Tibial nerve (tissue), 4 donors: ENCODE measurements around the gene DNALI1. TPM values are rescaled to one million over a fixed set of nuclear protein-coding genes. Genes with fewer than 3 reads are reported as not detected.
"Not testable (repeated sequence)": the region's sequence is repeated elsewhere in the genome, so short reads cannot be mapped to it uniquely, and the experiment has no call there.

Experiments
- DNase-seq, 2 donors: peaks; one replicate each; pipeline ENCODE4 v3.0.0-alpha.2; 2019; ENCODE audit warnings: low spot score in 2 of 2
- H3K27ac ChIP-seq, 4 donors: fragments of 200-600 bp; sonication (generic) in 3 of 4; one replicate each; pipeline ENCODE4 v1.5.1; 2017 to 2019; ENCODE audit warnings: mild to moderate bottlenecking in 1 of 4
- H3K27me3 ChIP-seq, 2 donors: fragments of 200-600 bp; sonication (generic) in 1 of 2; one replicate each; pipeline versions ENCODE4 v1.5.1 to v1.6.0; 2017 to 2019
- H3K36me3 ChIP-seq, 3 donors: fragments of 200-600 bp; sonication (generic); one replicate each; pipeline ENCODE4 v1.5.1; 2018 to 2019
- H3K4me1 ChIP-seq, 4 donors: fragments of 200-600 bp; sonication (generic) in 3 of 4; one replicate each; pipeline ENCODE4 v1.5.1; 2017 to 2019
- H3K4me3 ChIP-seq, 4 donors: fragments of 200-600 bp; sonication (generic) in 3 of 4; one replicate each; pipeline ENCODE4 v1.5.1; 2017 to 2019; ENCODE audit warnings: mild to moderate bottlenecking in 1 of 4, moderate library complexity in 1 of 4
- H3K9me3 ChIP-seq, 4 donors: fragments of 200-600 bp; sonication (generic) in 3 of 4; one replicate each; pipeline ENCODE4 v1.5.1; 2017 to 2019
- EP300 ChIP-seq, 2 donors: sonication (generic); formaldehyde crosslinking; IDR thresholded peaks; one replicate each; pipeline ENCODE4 v1.6.1; 2017; ENCODE audit warnings: antibody characterized with exemption in 2 of 2, mild to moderate bottlenecking in 1 of 2
- POLR2A ChIP-seq, 2 donors: fragments of 450-650 bp; IDR thresholded peaks; one replicate each; pipeline ENCODE4 v1.6.1; 2017; ENCODE audit warnings: antibody characterized with exemption in 2 of 2, mild to moderate bottlenecking in 2 of 2, moderate library complexity in 2 of 2
- WGBS, 2 donors: methylation state at CpG; one replicate each; pipeline ENCODE4 v1.1.5; 2018; 5-methylcytosine and 5-hydroxymethylcytosine counted together
- total RNA-seq, 4 donors: library from RNA; depleted of rRNA; stranded (reverse); fragments of >200 nt; gene quantifications; one replicate each; pipeline ENCODE4 v1.1.0, GENCODE V29; 2016
- TF ChIP-seq, protein P1 (sequence below), 5 experiments: fragments of 200-600 bp in 3 of 5; fragments of 450-650 bp in 2 of 5; sonication (generic) in 3 of 5; IDR thresholded peaks; one replicate each; pipeline ENCODE4 v1.5.1; 2016 to 2019; ENCODE audit warnings: antibody characterized with exemption in 5 of 5, mild to moderate bottlenecking in 3 of 5, moderate library complexity in 2 of 5

DNALI1 gene
- total RNA-seq, 4 donors from 2014 or later = 6.3 to 10.3 (median 9.5) TPM

DNA sequence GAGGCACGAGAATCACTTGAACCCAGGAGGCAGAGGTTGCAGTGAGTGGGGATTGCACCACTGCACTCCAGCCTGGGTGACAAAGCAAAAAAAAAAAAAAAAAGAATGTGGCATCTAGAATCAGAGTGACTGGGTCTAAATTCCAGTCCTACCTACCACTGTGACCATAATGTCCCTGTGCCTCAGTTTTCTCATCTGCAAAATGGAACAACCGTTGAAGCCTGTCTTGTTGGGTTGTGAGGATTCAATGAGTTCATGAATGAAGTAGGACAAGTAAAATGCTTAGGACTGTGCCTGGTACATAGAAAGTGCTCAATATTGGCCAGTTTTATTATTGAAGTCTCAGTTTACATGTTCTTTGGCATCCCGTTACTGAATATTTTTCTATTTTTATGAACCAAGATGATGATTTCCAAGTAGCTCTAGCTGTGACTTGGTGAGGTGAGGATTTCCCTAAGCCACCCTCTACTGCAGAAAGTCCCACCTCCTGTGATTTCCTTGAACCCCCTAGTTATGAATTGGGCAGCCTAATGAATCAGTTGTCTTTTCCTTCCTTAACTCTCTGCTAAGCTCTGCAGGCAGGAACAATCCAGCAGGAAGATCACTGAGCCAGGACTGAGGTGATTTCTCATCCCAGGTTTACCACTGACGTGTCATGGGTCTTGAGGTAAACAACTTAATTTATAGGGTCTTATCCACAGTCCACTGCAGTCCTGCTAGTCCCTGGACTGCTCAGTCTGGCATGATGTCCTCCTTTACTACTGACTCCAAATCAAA lies 23.2 kb upstream of the DNALI1 start:
- no peaks in the 10 kb centered on the region for H3K27me3 ChIP-seq
- no peak for DNase-seq
- no peaks in the 10 kb centered on the region for H3K9me3 ChIP-seq
- H3K4me1 ChIP-seq = peaks cover 0 to 12% (median 0%) of the 10 kb centered on the region in 4 donors
- WGBS, 2 donors = 94 to 96% methylated on average over 4 of the region's 4 CpGs
- no peak overlapping the region for H3K4me3 ChIP-seq
- H3K36me3 ChIP-seq = peaks cover 0 to 34% (median 9%) of the 10 kb centered on the region in 3 donors
- TF ChIP-seq POLR2A (IDR thresholded peaks at IDR 0.05) = no peak
- TF ChIP-seq EP300 (IDR thresholded peaks at IDR 0.05) = no peak
- TF ChIP-seq, protein P1, sequence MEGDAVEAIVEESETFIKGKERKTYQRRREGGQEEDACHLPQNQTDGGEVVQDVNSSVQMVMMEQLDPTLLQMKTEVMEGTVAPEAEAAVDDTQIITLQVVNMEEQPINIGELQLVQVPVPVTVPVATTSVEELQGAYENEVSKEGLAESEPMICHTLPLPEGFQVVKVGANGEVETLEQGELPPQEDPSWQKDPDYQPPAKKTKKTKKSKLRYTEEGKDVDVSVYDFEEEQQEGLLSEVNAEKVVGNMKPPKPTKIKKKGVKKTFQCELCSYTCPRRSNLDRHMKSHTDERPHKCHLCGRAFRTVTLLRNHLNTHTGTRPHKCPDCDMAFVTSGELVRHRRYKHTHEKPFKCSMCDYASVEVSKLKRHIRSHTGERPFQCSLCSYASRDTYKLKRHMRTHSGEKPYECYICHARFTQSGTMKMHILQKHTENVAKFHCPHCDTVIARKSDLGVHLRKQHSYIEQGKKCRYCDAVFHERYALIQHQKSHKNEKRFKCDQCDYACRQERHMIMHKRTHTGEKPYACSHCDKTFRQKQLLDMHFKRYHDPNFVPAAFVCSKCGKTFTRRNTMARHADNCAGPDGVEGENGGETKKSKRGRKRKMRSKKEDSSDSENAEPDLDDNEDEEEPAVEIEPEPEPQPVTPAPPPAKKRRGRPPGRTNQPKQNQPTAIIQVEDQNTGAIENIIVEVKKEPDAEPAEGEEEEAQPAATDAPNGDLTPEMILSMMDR (IDR thresholded peaks at IDR 0.05) = no peak
- peak overlapping the region in 3 of 4 donors; percentile 23 to 72 (median 68) for H3K27ac ChIP-seq

DNA sequence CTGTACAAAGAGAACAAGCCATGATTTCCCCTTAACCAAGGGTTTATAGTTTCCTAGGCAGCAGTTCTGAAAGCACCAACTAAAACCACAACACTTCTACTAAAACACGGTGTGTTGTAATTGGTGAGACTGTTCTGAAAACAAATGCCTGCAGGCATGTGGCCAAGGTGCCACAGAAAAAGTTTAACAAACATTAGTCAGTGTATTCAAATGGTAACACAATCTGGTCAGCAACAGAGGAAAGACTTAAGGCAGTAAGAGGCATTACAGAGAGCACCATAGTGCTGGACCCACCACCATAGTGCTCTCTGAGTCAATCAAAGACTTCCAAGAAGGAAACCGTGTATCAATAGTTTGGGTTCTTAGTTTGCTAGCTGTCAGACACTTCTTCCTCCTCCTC lies 19.4 kb upstream of the DNALI1 start:
- Histone ChIP-seq H3K36me3 (peaks cover 9 to 72% (median 20%) of the 10 kb centered on the region in 3 donors), H3K4me1 (peaks cover 0 to 12% (median 0%) of the 10 kb centered on the region in 4 donors), H3K27ac (no peak overlapping the region), H3K4me3 (no peak overlapping the region), H3K9me3 (no peaks in the 10 kb centered on the region), H3K27me3 (no peaks in the 10 kb centered on the region)
- TF ChIP-seq, protein P1 (IDR thresholded peaks at IDR 0.05) = no peak
- TF ChIP-seq EP300 (IDR thresholded peaks at IDR 0.05) (no peak), POLR2A (IDR thresholded peaks at IDR 0.05) (no peak)
- WGBS, 2 donors = 90% methylated on average over 2 of the region's 2 CpGs
- DNase-seq = no peak

DNA sequence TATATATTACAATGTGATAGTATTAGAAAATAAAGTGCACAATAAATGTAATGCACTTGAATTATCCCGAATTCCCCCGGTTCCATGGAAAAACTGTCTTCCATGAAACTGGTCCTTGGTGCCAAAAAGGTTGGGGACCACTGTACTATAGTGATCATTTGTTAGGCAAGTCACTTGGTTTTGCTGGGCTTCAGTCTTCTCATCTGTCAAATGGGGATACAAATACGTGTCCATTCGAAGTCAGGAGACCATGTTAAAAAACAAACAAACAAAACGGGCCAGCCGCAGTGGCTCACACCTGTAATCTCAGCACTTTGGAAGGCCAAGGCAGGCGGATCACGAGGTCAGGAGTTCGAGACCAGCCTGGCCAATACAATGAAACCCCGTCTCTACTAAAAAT lies 17.6 kb upstream of the DNALI1 start:
- not testable (repeated sequence) for H3K4me3 ChIP-seq, H3K4me1 ChIP-seq, DNase-seq, H3K9me3 ChIP-seq, H3K27ac ChIP-seq, H3K27me3 ChIP-seq
- WGBS, 2 donors = 94 to 95% methylated on average over 10 of the region's 10 CpGs
- H3K36me3 ChIP-seq = peaks cover 10 to 89% (median 20%) of the 10 kb centered on the region in 3 donors

DNA sequence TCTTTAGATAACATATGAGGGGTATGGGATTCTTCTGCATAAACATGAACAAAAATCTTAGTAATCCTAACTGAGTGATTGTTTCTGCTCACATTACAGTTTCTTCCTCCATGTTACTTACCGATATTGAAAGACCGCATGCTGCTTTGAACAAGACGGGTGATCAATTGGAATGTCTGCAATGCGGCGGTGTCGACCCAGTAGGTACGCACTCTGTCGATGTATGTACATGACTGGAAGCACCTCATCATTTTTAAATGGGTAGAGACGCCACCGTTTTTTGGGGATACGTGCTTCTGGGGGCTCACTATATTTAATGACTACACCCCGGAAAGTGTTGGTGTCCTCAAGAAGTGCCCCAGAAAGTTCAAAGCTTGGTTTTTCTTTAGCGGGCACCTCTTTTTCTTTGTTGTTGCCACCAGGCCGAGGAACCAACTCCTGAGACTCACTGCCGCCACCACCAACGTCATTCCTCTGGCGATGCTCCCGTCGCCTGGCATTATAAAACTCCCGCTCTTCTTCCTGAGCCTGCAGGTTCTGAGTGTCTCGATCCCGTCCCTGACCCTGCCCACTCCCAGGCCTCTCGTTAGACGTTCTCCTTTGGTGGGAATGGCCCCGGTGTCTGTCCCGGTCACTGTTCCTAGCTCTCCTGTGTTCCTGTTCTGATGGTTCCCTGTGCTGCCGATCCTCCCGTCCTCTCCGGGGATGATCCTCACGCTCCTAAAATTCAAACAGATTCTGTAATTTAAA lies 16.5 kb upstream of the DNALI1 start:
- DNase-seq = no peak
- Histone ChIP-seq H3K4me3 (no peak overlapping the region), H3K9me3 (no peaks in the 10 kb centered on the region), H3K27me3 (no peaks in the 10 kb centered on the region), H3K4me1 (no peaks in the 10 kb centered on the region), H3K27ac (no peak overlapping the region), H3K36me3 (peaks cover 10 to 98% (median 20%) of the 10 kb centered on the region in 3 donors)
- TF ChIP-seq EP300 (IDR thresholded peaks at IDR 0.05) (no peak), POLR2A (IDR thresholded peaks at IDR 0.05) (no peak)
- TF ChIP-seq, protein P1 (IDR thresholded peaks at IDR 0.05) = no peak
- WGBS, 2 donors = 94% methylated on average over 30 of the region's 30 CpGs

DNA sequence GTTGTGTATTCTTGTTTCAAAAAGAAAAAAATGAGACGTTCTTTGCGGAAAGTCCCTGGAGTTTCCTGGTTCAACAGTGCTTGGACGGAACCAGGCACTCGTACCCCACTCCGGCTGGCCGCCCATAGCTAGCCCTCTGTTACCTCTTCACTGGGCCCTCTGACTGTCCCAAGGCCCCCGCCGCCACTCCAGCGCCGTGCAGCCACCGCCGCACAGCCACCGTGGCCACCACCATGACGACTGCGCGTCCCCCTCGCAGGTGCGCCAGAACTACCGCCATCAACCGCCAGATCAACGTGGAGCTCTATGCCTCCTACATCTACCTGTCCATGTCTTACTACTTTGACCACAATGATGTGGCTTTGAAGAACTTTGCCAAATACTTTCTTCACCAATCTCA lies 12.2 kb upstream of the DNALI1 start:
- H3K9me3 ChIP-seq = no peaks in the 10 kb centered on the region
- H3K27me3 ChIP-seq = no peaks in the 10 kb centered on the region
- TF ChIP-seq, protein P1 (IDR thresholded peaks at IDR 0.05) = no peak
- no peak for TF ChIP-seq EP300 (IDR thresholded peaks at IDR 0.05)
- no peak for TF ChIP-seq POLR2A (IDR thresholded peaks at IDR 0.05)
- no peak overlapping the region for H3K27ac ChIP-seq
- H3K36me3 ChIP-seq = peaks cover 2 to 97% (median 9%) of the 10 kb centered on the region in 3 donors
- peaks cover 0 to 4% (median 0%) of the 10 kb centered on the region in 4 donors for H3K4me1 ChIP-seq
- WGBS, 2 donors = 91% methylated on average over 21 of the region's 21 CpGs
- DNase-seq = no peak
- H3K4me3 ChIP-seq = no peak overlapping the region
